NCI-H2029 treated with DMSO at 0.1 percent for 48 hours (cell line): ENCODE results near the gene PFN3.
"Not testable (repeated sequence)": the region's sequence is repeated elsewhere in the genome, so short reads cannot be mapped to it uniquely, and the experiment has no call there.

Experiments used
- DNase-seq: peaks from one replicate; lab custom pipeline; 2025; lab: John Stamatoyannopoulos, UW

Gene PFN3

DNA sequence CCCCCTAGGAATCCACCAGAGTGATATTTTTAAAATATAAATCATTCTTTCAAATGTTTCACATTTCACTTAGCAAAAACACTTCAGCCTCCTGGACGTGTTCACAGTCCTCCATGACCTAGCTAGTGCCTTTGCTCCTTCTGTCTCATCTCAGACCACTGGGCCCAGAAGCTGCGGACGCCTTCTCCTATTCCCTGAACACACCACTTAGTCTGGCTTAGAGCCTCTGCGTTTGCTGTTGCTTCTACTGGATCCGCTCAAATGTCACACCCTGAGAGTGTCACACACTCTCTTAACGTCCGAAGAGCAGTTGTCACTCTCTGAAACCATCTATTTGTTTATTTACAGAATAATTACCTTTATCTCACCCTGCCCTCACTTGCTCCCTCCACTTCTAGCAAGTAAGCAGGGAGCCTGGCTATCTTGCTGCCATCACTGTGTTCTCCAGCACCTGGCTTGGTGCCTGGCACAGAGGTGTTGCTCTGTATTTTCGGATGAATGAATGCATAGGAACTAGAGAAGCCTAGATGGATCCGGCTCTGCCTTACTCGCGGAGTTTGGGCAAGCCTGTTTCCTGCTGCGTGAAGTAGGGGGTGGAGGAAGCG lies 24.8 kb upstream of the PFN3 start:
- peak; percentile 38 for DNase-seq

GRCh38 chr5:177423671-177424070 lies 23.2 kb upstream of the PFN3 start:
- DNase-seq: no peak

DNA sequence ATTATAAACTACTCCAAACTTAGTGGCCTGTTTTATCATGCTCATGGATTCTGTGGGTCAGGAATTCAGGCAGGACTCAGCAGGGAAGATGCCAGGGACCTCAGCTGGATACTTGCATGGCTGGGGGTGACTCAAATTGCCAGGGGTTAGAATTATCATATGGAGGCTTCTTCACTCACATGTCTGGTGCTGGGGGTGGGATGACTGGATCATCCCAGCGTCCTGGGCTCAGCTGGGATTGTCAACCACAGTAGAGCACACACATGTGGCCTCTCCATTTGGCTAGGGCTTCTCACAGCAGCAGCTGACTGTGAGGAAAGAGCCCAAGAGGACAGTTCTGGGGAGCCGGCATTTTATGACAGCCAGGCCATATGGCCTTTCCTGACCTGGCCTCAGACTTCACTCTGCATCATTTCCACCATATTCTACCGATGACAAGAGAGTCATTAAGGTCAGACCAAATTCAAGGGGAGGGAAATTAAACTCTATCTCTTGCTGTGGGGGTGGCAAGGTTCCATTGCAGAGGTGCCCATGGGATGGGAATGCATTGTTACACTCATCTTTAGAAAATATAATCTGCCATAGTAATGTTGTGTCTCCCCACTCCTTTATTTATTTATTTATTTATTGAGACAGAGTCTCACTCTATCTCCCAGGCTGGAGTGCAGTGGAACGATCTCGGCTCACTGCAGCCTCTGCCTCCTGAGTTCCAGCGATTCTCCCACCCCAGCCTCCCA lies 20.8 kb upstream of the PFN3 start:
- no peak for DNase-seq

DNA sequence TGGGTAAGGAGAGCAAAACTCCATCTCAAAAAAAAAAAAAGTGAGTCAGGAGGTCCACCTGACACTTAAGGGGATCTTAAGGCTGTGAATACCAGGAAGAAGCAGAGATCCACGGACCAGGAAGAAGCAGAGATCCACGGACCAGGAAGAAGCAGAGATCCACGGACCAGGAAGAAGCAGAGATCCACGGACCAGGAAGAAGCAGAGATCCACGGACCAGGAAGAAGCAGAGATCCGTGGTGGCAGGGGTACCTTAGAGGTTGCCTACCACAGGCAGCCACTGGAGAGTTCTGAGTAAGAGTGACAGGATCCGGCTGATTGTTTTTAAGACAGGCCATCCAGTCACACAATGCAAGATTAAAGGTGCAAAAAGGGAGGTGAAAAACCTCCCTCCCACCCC lies 20.0 kb upstream of the PFN3 start:
- DNase-seq: not testable (repeated sequence)

DNA sequence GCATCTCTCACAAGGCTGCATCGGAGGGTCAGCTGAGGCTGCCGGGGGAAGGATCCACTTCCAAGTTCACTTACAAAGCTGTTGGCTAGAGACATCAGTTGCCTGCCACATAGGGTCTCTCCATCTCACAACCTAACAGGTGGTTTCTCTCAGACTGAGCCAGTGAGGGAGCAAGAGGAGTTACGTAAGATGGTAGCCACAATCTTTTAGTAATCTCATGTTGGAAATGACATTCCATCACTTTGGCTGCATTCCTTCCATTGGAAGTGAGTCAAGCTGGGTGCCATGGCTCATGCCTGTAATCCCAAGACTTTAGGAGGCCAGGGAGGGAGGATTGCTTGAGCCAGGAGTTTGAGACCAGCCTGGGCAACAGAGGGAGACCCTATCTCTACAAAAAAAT lies 18.6 kb upstream of the PFN3 start:
- no peak for DNase-seq

GRCh38 chr5:177417081-177417480 lies 16.6 kb upstream of the PFN3 start:
- not testable (repeated sequence) for DNase-seq

- no peak for DNase-seq
Measured at GRCh38 chr5:177414481-177414880, 14.0 kb upstream of the PFN3 start.

- DNase-seq: no peak
Measured at GRCh38 chr5:177412603-177413233, 12.3 kb upstream of the PFN3 start.

GRCh38 chr5:177410575-177410974 lies 10.1 kb upstream of the PFN3 start:
- no peak for DNase-seq

DNA sequence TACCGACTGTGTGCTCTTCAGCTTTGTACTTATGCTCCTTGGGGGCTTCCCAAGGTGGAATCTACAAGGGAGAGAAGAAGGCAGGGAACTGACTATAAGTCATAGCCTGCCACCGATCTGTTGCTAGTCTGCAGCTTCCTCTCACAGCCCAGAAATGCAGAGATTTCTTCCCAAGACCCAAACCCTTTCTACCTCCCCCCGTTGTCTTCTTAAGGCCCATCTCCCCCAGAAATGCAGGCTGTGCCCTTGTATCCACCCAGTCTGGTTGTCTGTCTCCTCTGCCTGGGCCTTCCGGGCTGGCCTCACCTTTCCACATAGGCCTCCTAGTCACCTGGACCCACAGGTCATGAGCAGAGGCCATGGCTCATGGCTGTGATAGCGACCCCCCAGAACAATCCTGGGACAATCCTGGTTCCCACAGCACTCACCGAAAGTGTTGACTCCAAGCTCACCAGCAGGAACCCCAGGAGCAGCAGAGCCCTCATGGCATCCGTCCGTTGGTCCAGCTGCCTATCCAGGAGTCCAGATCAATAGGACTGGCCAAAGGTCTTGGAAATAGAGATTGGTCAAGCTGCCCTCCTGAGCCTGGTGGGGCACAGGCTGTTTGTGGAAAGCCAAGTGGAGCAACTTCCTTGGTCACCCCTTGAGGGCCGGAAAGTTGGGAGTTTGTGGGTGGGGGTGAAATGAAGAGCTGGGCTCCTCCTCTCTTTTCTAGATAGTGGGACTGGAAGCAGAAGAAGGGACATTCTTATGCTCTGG lies 8.8 kb upstream of the PFN3 start, which contains the start of gene F12:
Gene F12, minus strand, starts transcription at position 522 of the 759 bp plus-strand sequence. Its CDS starts 37 bp downstream, at position 485.
- no peak for DNase-seq

- DNase-seq: no peak
Measured at GRCh38 chr5:177405805-177406204, 5.3 kb upstream of the PFN3 start.

DNA sequence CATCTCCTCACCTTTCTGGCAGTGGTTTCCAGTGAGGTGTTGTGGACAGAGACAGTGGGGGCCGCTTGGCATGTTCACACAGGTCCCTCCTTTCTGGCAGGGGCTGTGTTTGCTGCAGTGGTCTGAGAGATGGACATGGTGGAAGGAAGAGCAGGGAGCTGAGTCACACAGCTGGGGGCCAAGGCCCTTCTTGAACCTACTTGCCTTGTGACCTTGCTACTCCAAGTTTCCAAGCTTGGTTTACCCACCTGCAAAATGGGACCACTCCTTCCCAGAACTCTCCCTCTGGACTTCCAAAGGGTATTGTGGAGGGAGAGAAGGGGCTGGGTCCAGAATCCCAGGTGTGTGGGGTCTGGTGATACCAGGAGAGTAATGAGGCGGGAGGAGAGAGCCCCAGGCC lies 4.9 kb upstream of the PFN3 start:
- no peak for DNase-seq

- DNase-seq: no peak
Measured at GRCh38 chr5:177404641-177405179, 4.2 kb upstream of the PFN3 start.

GRCh38 chr5:177403792-177404640 lies 3.6 kb upstream of the PFN3 start:
- peak; percentile 27 for DNase-seq

- DNase-seq: no peak
Measured at GRCh38 chr5:177403102-177403791, 2.8 kb upstream of the PFN3 start.

- DNase-seq: peak; percentile 82
Measured at GRCh38 chr5:177402271-177403043, 2.0 kb upstream of the PFN3 start.

DNA sequence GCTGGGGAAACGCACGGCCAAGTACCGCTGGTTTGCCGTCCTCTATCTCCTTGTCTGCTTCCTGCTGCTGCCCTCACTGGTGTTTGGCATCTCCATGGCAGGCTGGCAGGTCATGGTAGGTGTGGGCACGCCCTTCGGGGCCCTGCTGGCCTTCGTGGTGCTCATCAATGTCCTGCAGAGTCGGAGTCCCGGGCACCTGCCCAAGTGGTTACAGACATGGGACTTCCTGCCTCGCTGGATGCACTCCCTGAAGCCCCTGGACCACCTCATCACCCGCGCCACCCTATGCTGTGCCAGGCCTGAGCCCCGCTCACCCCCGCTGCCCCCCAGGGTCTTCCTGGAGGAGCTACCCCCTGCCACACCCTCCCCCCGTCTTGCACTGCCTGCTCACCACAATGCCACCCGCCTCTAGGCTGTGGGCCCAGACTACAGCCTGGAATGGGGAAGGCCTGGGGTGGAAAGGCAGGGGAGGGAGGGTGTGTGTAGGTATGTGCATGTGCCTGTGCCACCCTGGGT lies 2.5 kb downstream of the PFN3 start:
- no peak for DNase-seq

GRCh38 chr5:177396807-177397206 lies 3.7 kb downstream of the PFN3 start:
- no peak for DNase-seq

GRCh38 chr5:177396078-177396477 lies 4.4 kb downstream of the PFN3 start:
- no peak for DNase-seq

GRCh38 chr5:177393990-177394389 lies 6.5 kb downstream of the PFN3 start:
- DNase-seq: no peak
